Chondrocyte (in vitro differentiated cells): ENCODE data around the gene SPAG5. TPM values are rescaled to one million over a fixed set of nuclear protein-coding genes. Genes with fewer than 3 reads are reported as not detected.
A peak's percentile ranks its signal among the peaks of the same experiment; 100 is the strongest.

Source experiments
- DNase-seq: peaks from one replicate; pipeline ENCODE4 v3.0.0; 2021; ENCODE audit warnings: mixed read lengths, low spot score
- H3K27ac Mint-ChIP-seq: one replicate; pipeline ENCODE4 v1.8.0; 2021; ENCODE audit warnings: mild to moderate bottlenecking, moderate library complexity, mixed read lengths; ENCODE audit not compliant: unreplicated experiment
- H3K27me3 Mint-ChIP-seq: 2 replicates; pipeline ENCODE4 v1.8.0; 2021; ENCODE audit warnings: low read depth, mixed read lengths
- H3K36me3 Mint-ChIP-seq: 2 replicates; pipeline ENCODE4 v1.8.0; 2021; ENCODE audit warnings: low read depth, mixed read lengths
- H3K4me1 Mint-ChIP-seq: 2 replicates; pipeline ENCODE4 v1.8.0; 2021; ENCODE audit warnings: low read depth, mild to moderate bottlenecking, mixed read lengths
- H3K4me3 Mint-ChIP-seq: one replicate; pipeline ENCODE4 v1.8.0; 2021; ENCODE audit warnings: mild to moderate bottlenecking, moderate library complexity, mixed read lengths; ENCODE audit not compliant: unreplicated experiment
- H3K9me3 Mint-ChIP-seq: 2 replicates; pipeline ENCODE4 v1.8.0; 2021; ENCODE audit warnings: low read depth, mixed read lengths
- CTCF ChIP-seq: fragments of 200-600 bp; sonication (generic); IDR thresholded peaks from 2 replicates; pipeline ENCODE4 v1.5.0; 2021; ENCODE audit warnings: antibody characterized with exemption, mild to moderate bottlenecking, moderate library complexity
- total RNA-seq: library from RNA; stranded (reverse); gene quantifications from 3 replicates; pipeline ENCODE4 v1.2.1, GENCODE V29; 2021

SPAG5 gene
- total RNA-seq, 1 donor from 2014 or later, result 12.9 TPM

- H3K27ac Mint-ChIP-seq, result peak overlapping the region; percentile 63
Measured at GRCh38 chr17:28563475-28563874, 35.4 kb downstream of the SPAG5 start.

GRCh38 chr17:28555022-28555421 is 43.8 kb downstream of the SPAG5 start:
- no peak overlapping the region for H3K27ac Mint-ChIP-seq
- peaks cover 24% of the 10 kb centered on the region for H3K4me1 Mint-ChIP-seq
- no peak for TF ChIP-seq CTCF
- H3K27me3 Mint-ChIP-seq, result no peaks in the 10 kb centered on the region
- no peak overlapping the region for H3K4me3 Mint-ChIP-seq
- no peak for DNase-seq
- peaks cover 39% of the 10 kb centered on the region for H3K36me3 Mint-ChIP-seq
- H3K9me3 Mint-ChIP-seq, result no peaks in the 10 kb centered on the region

More at GRCh38 chr17:28563475-28563874, 35.4 kb downstream of the SPAG5 start:
- Mint-ChIP-seq H3K27me3 (no peaks in the 10 kb centered on the region), H3K4me1 (peaks cover 12% of the 10 kb centered on the region), H3K9me3 (no peaks in the 10 kb centered on the region), H3K36me3 (peaks cover 19% of the 10 kb centered on the region), H3K4me3 (no peak overlapping the region)
- no peak for TF ChIP-seq CTCF
- DNase-seq, result no peak

- peaks cover 34% of the 10 kb centered on the region for H3K36me3 Mint-ChIP-seq
Measured at GRCh38 chr17:28554565-28554964, 44.3 kb downstream of the SPAG5 start.

GRCh38 chr17:28553000-28553505 is 45.8 kb downstream of the SPAG5 start:
- Mint-ChIP-seq H3K27me3 (no peaks in the 10 kb centered on the region), H3K36me3 (peaks cover 28% of the 10 kb centered on the region), H3K9me3 (no peaks in the 10 kb centered on the region), H3K27ac (peak overlapping the region; percentile 82), H3K4me3 (peak overlapping the region; percentile 95), H3K4me1 (peaks cover 26% of the 10 kb centered on the region)
- no peak for TF ChIP-seq CTCF
- DNase-seq, result peak; percentile 15

More at GRCh38 chr17:28554565-28554964, 44.3 kb downstream of the SPAG5 start:
- Mint-ChIP-seq H3K9me3 (no peaks in the 10 kb centered on the region), H3K4me3 (no peak overlapping the region), H3K27me3 (no peaks in the 10 kb centered on the region), H3K27ac (no peak overlapping the region), H3K4me1 (peaks cover 26% of the 10 kb centered on the region)
- TF ChIP-seq CTCF, result no peak
- peak; percentile 35 for DNase-seq

- peaks cover 24% of the 10 kb centered on the region for H3K36me3 Mint-ChIP-seq
- H3K9me3 Mint-ChIP-seq, result no peaks in the 10 kb centered on the region
- H3K4me1 Mint-ChIP-seq, result peaks cover 26% of the 10 kb centered on the region
- H3K27me3 Mint-ChIP-seq, result no peaks in the 10 kb centered on the region
- DNase-seq, result peak; percentile 90
- H3K27ac Mint-ChIP-seq, result peak within 1 kb of the TSS; percentile 87
- H3K4me3 Mint-ChIP-seq, result peak within 1 kb of the TSS; percentile 95
- no peak for TF ChIP-seq CTCF
Measured at GRCh38 chr17:28552176-28552999, 46.4 kb downstream of the SPAG5 start, which contains the start of gene UNC119. Gene UNC119 (minus strand): TSS chr17:28552624. CDS start chr17:28552557, 67 bp downstream.
